HG03558 (cell line): ENCODE results near the gene PROK2.

Experiments
- ATAC-seq: cut with Tn5 transposase; IDR thresholded peaks from one replicate; pipeline ENCODE4 v1.9.1; 2021; ENCODE audit warnings: moderate number of reproducible peaks; ENCODE audit not compliant: unreplicated experiment; ENCODE audit errors: extremely low read depth

The PROK2 gene

DNA sequence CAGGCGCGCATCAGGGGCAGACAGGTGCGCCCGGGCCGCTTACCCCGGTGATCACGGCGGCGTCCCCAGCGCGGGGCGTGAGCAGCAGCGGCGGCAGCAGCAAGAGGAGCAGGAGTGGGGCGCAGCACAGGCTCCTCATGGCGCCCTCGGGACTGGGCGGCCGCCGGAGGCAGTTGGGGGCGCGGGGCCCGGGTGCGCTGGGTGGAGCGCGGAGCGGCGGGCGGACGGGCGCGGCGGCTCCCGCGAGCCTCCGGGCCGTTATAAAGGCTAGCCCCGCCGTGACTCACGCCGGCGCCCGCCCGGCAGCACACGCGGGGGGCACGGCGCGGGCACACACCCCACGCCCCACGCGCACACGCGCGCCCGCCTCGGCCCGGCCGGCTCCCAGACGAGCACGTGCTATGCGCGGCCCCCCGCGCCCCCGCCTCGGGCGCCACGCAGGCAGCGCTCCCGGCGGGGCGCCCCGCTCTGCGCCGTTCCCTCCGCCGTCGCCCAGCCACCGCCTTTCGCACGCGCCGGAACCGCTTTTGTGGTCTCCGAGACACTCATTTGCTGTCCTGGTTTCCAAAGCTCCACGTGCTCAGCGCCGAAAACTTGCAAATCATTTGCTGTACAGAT, at the start of gene PROK2:
TSS of gene PROK2 (minus strand) at position 235 of the 618 bp plus-strand sequence. CDS start at position 139, 96 bp downstream.
- ATAC-seq, result no peak

GRCh38 chr3:71831599-71831998, 46.7 kb upstream of the PROK2 start:
- ATAC-seq, result no peak

GRCh38 chr3:71825551-71826283, 40.8 kb upstream of the PROK2 start:
- no peak for ATAC-seq

DNA sequence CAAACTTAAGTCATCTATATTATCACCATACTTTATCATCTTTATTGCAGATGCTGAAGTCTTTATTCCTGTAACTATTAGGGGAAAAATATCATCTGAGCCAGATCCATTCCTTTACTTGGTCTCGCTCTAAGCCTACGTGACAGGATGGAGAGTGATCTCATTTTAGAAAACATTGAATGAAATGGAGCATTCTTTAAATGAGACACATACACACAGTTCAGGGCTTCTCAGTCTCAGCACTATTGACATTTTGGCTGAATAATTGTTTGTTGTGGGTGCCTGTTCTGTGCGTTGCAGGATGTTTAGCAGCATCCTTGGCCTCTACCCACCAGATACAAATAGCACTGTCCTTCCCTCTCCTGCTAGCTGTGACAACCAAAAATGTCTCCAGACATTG, 36.2 kb upstream of the PROK2 start:
- no peak for ATAC-seq

- ATAC-seq, result no peak
Measured at GRCh38 chr3:71817262-71817661, 32.3 kb upstream of the PROK2 start.

- ATAC-seq, result no peak
Measured at GRCh38 chr3:71816767-71817156, 31.8 kb upstream of the PROK2 start.

GRCh38 chr3:71815340-71816067, 30.6 kb upstream of the PROK2 start:
- no peak for ATAC-seq

DNA sequence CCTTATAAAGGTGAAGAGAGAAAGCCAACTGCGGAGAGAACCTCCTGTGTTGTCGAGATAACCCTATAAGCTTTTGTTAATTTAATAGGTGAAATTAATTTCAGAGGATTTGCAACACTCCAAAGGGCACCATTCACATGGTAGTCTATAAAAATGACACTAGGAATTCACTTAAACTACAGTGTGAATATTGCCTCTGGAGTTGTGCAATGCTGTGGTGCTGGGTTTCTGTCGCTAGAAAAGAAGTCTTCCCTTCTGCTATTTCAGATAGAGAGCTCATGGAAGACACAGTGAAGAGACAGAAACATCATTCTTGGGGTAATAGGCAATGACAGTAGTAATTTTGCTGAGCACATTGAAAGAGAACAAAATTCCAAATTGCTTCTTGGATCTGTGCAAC, 28.8 kb upstream of the PROK2 start:
- no peak for ATAC-seq

- no peak for ATAC-seq
Measured at GRCh38 chr3:71813073-71813472, 28.1 kb upstream of the PROK2 start.

DNA sequence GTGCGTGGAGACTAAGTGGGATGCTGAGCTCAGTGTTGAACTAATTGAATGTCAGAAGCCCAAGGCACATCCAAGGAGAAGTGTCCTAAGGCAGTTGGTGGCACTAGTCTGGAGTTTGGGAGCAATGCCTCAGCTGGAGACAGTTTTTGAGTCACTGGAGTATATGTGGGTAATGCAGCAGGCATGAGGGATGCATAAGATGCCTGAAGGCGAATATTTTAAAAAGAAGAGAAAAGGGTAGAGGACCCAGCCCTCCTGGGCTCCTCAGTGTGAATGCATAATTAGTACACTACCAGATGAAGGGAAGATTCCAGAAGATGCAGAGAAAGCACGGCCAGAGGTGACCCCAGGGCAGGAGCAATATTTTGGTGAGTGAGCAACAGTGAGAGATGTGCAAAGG, 25.1 kb upstream of the PROK2 start:
- no peak for ATAC-seq

DNA sequence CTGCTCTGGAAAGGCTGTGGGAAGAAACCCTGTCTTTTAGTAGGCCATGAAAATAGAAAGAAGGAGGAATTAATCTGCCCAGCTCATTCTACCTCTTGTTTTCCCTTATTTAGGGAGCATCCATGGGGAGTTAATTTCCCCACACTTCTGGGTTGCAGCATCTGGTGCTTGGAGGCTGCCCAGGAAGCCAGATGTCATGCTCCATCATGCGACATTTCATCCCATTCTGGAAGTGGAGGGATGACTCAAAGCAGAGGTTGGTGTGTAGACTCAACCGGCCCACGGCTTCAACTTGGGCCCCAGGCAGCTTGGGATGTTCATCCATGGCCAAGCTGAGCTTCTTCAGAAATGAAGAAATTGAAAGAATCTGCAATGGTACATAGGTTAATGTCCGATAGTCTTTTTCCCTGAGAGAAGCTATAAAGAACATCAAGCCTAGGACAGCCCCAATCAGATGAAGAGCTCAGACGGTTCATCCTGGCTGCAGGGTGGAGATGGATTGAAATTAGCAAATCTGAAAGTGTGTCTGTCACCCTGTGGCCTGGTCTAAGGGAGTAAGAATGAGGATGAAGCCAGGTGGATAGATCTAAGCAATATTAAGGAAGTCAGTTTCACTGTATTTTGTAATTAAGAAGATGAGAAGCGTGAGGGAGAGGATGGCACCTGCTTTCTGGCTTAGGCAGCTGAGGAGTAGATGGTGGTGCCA, 24.5 kb upstream of the PROK2 start:
- no peak for ATAC-seq

DNA sequence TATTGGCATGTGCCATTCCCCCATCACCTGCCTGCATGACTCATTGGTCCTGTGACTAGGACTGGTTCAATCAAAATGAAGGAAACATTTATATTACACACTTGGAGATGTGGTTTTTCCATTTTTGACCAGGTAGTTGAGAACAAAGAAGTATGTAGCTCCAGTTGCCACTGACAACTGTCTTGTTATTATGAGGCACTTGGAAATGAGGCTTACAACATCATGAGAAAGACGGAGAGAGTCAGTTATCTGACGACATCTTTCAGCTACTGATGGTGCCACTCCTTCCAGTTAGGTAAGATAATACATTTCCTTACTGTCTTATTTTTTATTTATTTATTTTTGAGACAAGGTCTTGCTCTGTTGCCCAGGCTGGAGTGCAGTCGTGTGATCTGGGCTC, 21.8 kb upstream of the PROK2 start:
- no peak for ATAC-seq

DNA sequence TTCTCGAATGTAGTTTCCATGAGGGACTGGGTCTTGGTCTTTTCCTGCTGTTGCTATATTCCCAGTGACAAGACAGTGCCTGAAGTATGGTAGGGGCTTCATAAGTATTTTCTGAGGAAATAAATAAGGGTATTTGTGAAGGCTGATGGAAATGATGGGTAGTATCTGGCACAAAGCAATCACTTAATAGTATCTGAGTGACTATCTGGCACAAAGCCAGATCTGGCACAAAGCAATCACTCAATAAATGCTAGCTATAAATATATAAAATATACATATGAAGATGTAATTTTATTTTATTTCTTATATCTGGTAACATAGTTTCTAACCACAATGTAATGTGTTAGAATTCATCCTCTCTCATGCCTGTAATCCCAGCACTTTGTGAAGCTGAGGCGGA, 20.7 kb upstream of the PROK2 start:
- ATAC-seq, result no peak

GRCh38 chr3:71805199-71805598, 20.3 kb upstream of the PROK2 start:
- no peak for ATAC-seq

DNA sequence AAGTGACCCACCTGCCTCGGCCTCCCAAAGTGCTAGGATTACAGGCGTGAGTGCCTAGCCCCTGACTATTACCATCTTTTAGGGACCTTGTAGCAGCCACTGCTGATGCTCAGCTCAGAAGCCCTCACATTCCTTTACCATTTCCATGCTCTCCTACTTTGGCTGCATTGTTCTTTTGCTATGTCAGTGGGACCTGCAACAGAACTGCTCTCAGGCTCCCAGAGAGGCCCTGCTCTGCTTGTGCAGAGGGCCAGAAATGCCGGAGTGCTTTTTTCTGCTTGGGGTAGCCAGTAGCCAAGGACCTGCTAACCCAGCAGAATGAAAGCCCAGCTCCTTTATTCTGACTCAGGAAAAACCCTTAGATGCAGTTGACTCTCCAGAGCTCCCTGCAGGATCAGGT, 18.3 kb upstream of the PROK2 start:
- ATAC-seq, result no peak

GRCh38 chr3:71801986-71802385, 17.0 kb upstream of the PROK2 start:
- no peak for ATAC-seq

DNA sequence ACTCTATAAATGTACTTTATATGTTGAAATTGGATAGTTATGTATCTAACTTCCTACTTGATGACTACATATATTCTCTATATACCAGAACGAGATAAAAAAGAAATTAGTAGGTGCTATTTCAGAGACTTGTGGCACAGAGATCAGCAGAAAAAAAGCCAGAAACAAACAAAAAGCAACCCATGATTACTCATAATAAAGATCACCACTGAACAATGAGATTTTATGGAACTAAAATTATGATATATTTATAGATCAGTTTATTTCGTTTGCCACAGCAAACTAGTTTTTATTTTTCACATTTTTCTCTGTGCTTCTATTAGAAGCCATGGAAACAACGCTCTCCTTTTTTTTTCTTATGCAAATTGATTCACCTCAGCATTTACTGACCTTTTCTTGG, 15.1 kb upstream of the PROK2 start:
- ATAC-seq, result no peak

DNA sequence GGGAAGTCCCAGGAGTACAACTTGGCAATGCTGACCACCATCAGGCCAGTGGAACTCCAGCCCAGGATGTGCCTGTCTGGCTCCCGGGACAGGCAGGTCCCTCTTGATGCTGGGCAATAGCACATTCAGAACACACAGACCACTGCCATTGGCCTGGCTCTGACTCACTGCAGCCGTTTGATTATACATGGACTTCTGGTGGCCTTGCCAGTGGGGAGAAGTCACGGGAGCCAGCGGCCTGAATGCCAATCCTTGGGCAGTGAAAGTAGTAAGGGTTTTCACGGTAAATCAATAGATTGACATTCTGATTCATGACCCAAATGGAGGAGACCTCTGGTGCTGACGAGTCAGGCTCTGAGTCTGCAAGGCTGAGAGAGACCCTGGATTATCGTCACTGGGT, 12.5 kb upstream of the PROK2 start:
- no peak for ATAC-seq

GRCh38 chr3:71796290-71796689, 11.3 kb upstream of the PROK2 start:
- ATAC-seq, result no peak

DNA sequence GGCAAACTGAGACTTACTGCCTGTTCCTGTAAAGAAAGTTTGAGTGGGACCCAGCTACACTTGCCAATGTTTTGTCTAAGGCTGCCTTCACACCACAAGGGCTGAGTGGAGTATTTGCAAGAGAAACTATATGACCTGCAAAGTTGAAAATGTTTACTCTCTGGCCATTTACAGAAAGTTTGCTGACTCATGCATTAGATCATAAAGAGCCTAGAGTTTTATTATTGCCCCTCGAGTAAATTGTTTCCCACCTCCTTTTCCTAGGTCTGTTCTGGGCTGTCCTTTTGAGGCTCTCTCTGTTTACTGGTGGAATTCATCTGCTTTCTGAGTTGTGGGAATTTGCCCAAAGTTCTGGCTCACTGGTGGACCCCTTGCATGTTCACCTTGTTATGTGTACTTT, 6.7 kb upstream of the PROK2 start:
- ATAC-seq, result no peak

- ATAC-seq, result no peak
Measured at GRCh38 chr3:71789922-71790321, 5.0 kb upstream of the PROK2 start.
